Measurements from ENCODE around the gene DOCK2. TPM values are rescaled to one million over a fixed set of nuclear protein-coding genes. Genes with fewer than 3 reads are reported as not detected.
"Not testable (repeated sequence)": the region's sequence is repeated elsewhere in the genome, so short reads cannot be mapped to it uniquely, and the experiment has no call there.

The DOCK2 gene
- polyA plus RNA-seq, 3 donors, result 57.5 to 178 (median 115) TPM

- peaks cover 89 to 98% of the 10 kb centered on the region in 2 donors for H3K36me3 ChIP-seq (replicated peaks in 1 of 2; ENCODE audit: control insufficient read depth in 1 of 2, insufficient read depth in 2 of 2, low read length in 2 of 2)
- H3K4me1 ChIP-seq (ENCODE audit: control insufficient read depth in 1 of 2, insufficient read depth in 2 of 2, low read length in 2 of 2), result peaks cover 0 to 5% of the 10 kb centered on the region in 2 donors
- no peak overlapping the region for H2AFZ ChIP-seq (ENCODE audit: insufficient read depth, low read depth, low read length, poor library complexity, severe bottlenecking)
- Mint-ChIP-seq H3K4me1 (peaks cover 4% of the 10 kb centered on the region), H3K27ac (peak overlapping the region in 4 of 7 donors; percentile 33 to 71 (median 52)), H3K36me3 (peaks cover 96 to 99% of the 10 kb centered on the region in 2 donors), H3K4me3 (no peak overlapping the region), H3K27me3 (ENCODE audit: low read depth in 3 of 3) (no peaks in the 10 kb centered on the region), H3K9me3 (peaks cover 0 to 3% (median 0%) of the 10 kb centered on the region in 7 donors)
- H3K27ac ChIP-seq (ENCODE audit: low read depth in 1 of 2, low read length in 2 of 2), result peak overlapping the region in 1 of 2 donors; percentile 1
- H3K4me3 ChIP-seq (replicated peaks in 1 of 3; ENCODE audit: low read depth in 2 of 3, low read length in 3 of 3), result no peak overlapping the region
- intact Hi-C loops (cut with micrococcal nuclease), result no loop called here
- H3K9ac ChIP-seq (ENCODE audit: insufficient read depth, low read length, poor library complexity, severe bottlenecking), result no peak overlapping the region
- no peak overlapping the region for H3K4me2 ChIP-seq (replicated peaks; ENCODE audit: extremely low read depth, low read length, poor library complexity, severe bottlenecking)
- WGBS (ENCODE audit: insufficient coverage), result 100% methylated on average over 2 of the region's 3 CpGs
- DNase-seq, result no peak
- H3K27me3 ChIP-seq (ENCODE audit: control insufficient read depth in 2 of 2, insufficient read depth in 2 of 2, low read length in 2 of 2), result no peaks in the 10 kb centered on the region
- TF ChIP-seq CTCF (IDR thresholded peaks at IDR 0.05), result no peak
- peaks cover 86% of the 10 kb centered on the region for H3K79me2 ChIP-seq (ENCODE audit: insufficient read depth, low read length)
- H4K20me1 ChIP-seq (ENCODE audit: insufficient read depth, low read length), result peaks cover 95% of the 10 kb centered on the region
- H3K9me3 ChIP-seq (replicated peaks in 1 of 2; ENCODE audit: control insufficient read depth in 1 of 2, insufficient read depth in 1 of 2, low read length in 2 of 2), result no peaks in the 10 kb centered on the region
Measured at GRCh38 chr5:169723103-169723831, 86.2 kb downstream of the DOCK2 start.

GRCh38 chr5:169724303-169725087 lies 87.4 kb downstream of the DOCK2 start:
- no peak for DNase-seq
- intact Hi-C loops (cut with micrococcal nuclease), result no loop called here
- no peaks in the 10 kb centered on the region for H3K9me3 ChIP-seq (replicated peaks in 1 of 2; ENCODE audit: control insufficient read depth in 1 of 2, insufficient read depth in 1 of 2, low read length in 2 of 2)
- no peak overlapping the region for H3K4me3 ChIP-seq (replicated peaks in 1 of 3; ENCODE audit: low read depth in 2 of 3, low read length in 3 of 3)
- 94% methylated on average over 7 of the region's 10 CpGs for WGBS (ENCODE audit: insufficient coverage)
- no peaks in the 10 kb centered on the region for H3K4me1 ChIP-seq (ENCODE audit: control insufficient read depth in 1 of 2, insufficient read depth in 2 of 2, low read length in 2 of 2)
- H4K20me1 ChIP-seq (ENCODE audit: insufficient read depth, low read length), result peaks cover 95% of the 10 kb centered on the region
- Mint-ChIP-seq H3K9me3 (peaks cover 0 to 3% (median 0%) of the 10 kb centered on the region in 7 donors), H3K36me3 (peaks cover 96 to 99% of the 10 kb centered on the region in 2 donors), H3K4me3 (no peak overlapping the region), H3K4me1 (peaks cover 3% of the 10 kb centered on the region), H3K27me3 (ENCODE audit: low read depth in 3 of 3) (no peaks in the 10 kb centered on the region), H3K27ac (peak overlapping the region in 4 of 7 donors; percentile 12 to 62 (median 14))
- H3K4me2 ChIP-seq (replicated peaks; ENCODE audit: extremely low read depth, low read length, poor library complexity, severe bottlenecking), result no peak overlapping the region
- H3K79me2 ChIP-seq (ENCODE audit: insufficient read depth, low read length), result peaks cover 86% of the 10 kb centered on the region
- H3K9ac ChIP-seq (ENCODE audit: insufficient read depth, low read length, poor library complexity, severe bottlenecking), result no peak overlapping the region
- no peak for TF ChIP-seq CTCF (IDR thresholded peaks at IDR 0.05)
- H2AFZ ChIP-seq (ENCODE audit: insufficient read depth, low read depth, low read length, poor library complexity, severe bottlenecking), result no peak overlapping the region
- peaks cover 89 to 98% of the 10 kb centered on the region in 2 donors for H3K36me3 ChIP-seq (replicated peaks in 1 of 2; ENCODE audit: control insufficient read depth in 1 of 2, insufficient read depth in 2 of 2, low read length in 2 of 2)
- peak overlapping the region in 1 of 2 donors; percentile 1 for H3K27ac ChIP-seq (ENCODE audit: low read depth in 1 of 2, low read length in 2 of 2)
- H3K27me3 ChIP-seq (ENCODE audit: control insufficient read depth in 2 of 2, insufficient read depth in 2 of 2, low read length in 2 of 2), result no peaks in the 10 kb centered on the region

- DNase-seq; H3K9me3 Mint-ChIP-seq; H2AFZ ChIP-seq (ENCODE audit: insufficient read depth, low read depth, low read length, poor library complexity, severe bottlenecking); H3K4me3 Mint-ChIP-seq; H3K4me2 ChIP-seq (replicated peaks; ENCODE audit: extremely low read depth, low read length, poor library complexity, severe bottlenecking); H3K9me3 ChIP-seq (replicated peaks in 1 of 2; ENCODE audit: control insufficient read depth in 1 of 2, insufficient read depth in 1 of 2, low read length in 2 of 2); H3K4me1 Mint-ChIP-seq; intact Hi-C loops (cut with micrococcal nuclease); H3K27me3 Mint-ChIP-seq (ENCODE audit: low read depth in 3 of 3); H3K4me1 ChIP-seq (ENCODE audit: control insufficient read depth in 1 of 2, insufficient read depth in 2 of 2, low read length in 2 of 2); H3K9ac ChIP-seq (ENCODE audit: insufficient read depth, low read length, poor library complexity, severe bottlenecking); H3K27ac ChIP-seq (ENCODE audit: low read depth in 1 of 2, low read length in 2 of 2); H3K4me3 ChIP-seq (replicated peaks in 1 of 3; ENCODE audit: low read depth in 2 of 3, low read length in 3 of 3); H3K27ac Mint-ChIP-seq; H3K27me3 ChIP-seq (ENCODE audit: control insufficient read depth in 2 of 2, insufficient read depth in 2 of 2, low read length in 2 of 2): not testable (repeated sequence)
- Histone ChIP-seq H3K36me3 (replicated peaks in 1 of 2; ENCODE audit: control insufficient read depth in 1 of 2, insufficient read depth in 2 of 2, low read length in 2 of 2) (peaks cover 85 to 98% of the 10 kb centered on the region in 2 donors), H4K20me1 (ENCODE audit: insufficient read depth, low read length) (peaks cover 95% of the 10 kb centered on the region), H3K79me2 (ENCODE audit: insufficient read depth, low read length) (peaks cover 84% of the 10 kb centered on the region)
- peaks cover 93 to 98% of the 10 kb centered on the region in 2 donors for H3K36me3 Mint-ChIP-seq
- WGBS (ENCODE audit: insufficient coverage), result no CpG with 5 or more reads among the region's 4 CpGs
Measured at GRCh38 chr5:169725665-169726064, 88.6 kb downstream of the DOCK2 start.

All from CD14-positive monocyte (primary cell).